Measurements from ENCODE around the gene ACTL9.
A peak's percentile ranks its signal among the peaks of the same experiment; 100 is the strongest.
"Not testable (repeated sequence)": the region's sequence is repeated elsewhere in the genome, so short reads cannot be mapped to it uniquely, and the experiment has no call there.

Gene ACTL9, protein sequence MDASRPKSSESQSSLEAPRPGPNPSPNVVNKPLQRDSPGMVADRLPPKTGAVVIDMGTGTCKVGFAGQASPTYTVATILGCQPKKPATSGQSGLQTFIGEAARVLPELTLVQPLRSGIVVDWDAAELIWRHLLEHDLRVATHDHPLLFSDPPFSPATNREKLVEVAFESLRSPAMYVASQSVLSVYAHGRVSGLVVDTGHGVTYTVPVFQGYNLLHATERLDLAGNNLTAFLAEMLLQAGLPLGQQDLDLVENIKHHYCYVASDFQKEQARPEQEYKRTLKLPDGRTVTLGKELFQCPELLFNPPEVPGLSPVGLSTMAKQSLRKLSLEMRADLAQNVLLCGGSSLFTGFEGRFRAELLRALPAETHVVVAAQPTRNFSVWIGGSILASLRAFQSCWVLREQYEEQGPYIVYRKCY

DNA sequence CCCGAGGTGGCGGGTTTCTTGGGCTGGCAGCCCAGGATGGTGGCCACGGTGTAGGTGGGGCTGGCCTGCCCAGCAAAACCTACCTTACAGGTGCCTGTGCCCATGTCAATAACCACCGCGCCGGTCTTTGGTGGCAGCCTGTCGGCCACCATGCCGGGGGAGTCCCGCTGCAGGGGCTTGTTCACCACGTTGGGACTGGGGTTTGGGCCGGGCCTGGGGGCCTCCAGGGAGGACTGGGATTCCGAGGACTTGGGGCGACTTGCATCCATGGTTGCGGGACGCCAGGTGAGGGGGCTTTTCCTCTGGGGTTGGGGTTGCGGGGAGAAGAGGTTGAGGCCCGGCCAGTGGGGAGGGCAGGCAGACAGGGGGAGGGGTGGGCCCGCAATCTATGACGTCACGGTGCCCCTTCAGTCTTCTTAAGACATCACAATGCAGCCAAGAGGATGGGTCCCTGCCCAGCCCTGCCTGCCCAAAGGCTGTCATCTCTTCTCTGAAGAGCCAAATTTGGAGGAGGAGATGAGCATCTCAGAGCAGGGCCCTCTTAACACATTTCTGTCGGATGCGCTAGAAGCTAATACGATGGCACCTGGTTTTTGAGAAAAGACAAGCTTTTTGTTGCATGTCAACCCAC, at the start of gene ACTL9:
Gene ACTL9, minus strand, starts transcription at position 363 of the 631 bp plus-strand sequence. Its CDS starts 94 bp downstream, at position 269.
- no peak for DNase-seq

DNA sequence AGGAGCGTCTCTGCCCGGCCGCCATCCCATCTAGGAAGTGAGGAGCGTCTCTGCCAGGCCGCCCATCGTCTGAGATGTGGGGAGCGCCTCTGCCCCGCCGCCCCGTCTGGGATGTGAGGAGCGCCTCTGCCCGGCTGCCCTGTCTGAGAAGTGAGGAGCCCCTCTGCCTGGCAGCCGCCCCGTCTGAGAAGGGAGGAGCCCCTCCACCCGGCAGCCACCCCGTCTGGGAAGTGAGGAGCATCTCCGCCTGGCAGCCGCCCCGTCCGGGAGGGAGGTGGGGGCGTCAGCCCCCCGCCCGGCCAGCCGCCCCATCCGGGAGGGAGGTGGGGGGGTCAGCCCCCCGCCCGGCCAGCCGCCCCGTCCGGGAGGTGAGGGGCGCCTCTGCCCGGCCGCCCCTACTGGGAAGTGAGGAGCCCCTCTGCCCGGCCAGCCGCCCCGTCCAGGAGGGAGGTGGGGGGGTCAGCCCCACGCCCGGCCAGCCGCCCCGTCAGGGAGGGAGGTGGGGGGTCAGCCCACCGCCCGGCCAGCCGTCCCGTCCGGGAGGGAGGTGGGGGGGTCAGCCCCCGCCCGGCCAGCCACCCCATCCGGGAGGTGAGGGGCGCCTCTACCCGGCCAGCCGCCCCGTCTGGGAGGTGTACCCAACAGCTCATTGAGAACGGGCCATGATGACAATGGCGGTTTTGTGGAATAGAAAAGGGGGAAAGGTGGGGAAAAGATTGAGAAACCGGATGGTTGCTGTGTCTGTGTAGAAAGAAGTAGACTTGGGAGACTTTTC, 40.9 kb upstream of the ACTL9 start:
- not testable (repeated sequence) for DNase-seq

DNA sequence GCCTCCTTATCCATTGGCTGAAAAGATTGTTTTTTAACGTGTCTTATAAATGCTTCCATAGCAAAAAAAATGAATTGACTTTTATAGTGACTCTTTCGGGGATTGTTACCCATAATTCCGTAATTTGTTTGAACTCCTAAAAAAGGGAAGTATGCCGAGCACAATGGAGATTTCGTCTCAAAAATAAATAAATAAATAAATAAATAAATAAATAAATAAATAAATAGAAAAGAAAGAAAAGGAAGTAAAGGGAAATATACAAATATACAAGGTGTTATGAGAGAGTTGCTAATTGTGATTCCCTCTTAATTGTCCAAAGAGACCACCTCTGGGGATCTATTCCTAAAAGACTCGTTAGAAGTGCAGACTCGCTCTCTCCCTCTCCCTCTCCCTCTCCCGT, 39.8 kb upstream of the ACTL9 start:
- no peak for DNase-seq

DNA sequence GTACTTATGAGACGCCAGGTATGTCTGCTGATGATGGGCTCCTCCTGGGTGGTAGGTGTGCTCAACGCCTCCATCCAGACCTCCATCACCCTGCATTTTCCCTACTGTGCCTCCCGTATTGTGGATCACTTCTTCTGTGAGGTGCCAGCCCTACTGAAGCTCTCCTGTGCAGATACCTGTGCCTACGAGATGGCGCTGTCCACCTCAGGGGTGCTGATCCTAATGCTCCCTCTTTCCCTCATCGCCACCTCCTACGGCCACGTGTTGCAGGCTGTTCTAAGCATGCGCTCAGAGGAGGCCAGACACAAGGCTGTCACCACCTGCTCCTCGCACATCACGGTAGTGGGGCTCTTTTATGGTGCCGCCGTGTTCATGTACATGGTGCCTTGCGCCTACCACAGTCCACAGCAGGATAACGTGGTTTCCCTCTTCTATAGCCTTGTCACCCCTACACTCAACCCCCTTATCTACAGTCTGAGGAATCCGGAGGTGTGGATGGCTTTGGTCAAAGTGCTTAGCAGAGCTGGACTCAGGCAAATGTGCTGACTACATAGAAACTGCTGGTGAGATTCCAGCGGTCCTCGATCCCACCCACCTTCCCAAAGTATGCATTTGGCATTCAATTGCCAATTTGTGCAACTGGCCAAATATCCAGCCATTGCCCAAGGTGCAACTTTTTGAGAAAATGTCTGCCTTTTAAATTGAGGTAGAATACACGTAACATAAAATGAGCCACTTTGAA, 33.0 kb upstream of the ACTL9 start:
- DNase-seq: no peak

DNA sequence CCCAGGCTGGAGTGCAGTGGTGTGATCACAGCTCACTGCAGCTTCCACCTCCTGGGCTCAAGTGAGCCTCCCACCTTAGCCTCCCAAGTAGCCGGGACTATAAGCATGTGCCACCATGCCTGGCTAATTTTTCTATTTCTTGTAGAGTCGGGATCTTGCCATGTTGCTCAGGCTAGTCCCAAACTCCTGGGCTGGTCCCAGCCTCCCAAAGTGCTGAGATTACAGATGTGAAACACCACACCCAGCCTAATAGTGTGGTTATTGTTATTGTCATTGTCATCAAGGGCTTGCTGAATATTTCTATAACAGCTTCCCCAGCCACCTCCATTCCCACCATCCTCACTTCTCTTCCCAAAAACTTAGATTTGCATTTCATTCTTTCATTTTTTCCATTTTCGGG, 25.7 kb upstream of the ACTL9 start:
- DNase-seq: no peak

DNA sequence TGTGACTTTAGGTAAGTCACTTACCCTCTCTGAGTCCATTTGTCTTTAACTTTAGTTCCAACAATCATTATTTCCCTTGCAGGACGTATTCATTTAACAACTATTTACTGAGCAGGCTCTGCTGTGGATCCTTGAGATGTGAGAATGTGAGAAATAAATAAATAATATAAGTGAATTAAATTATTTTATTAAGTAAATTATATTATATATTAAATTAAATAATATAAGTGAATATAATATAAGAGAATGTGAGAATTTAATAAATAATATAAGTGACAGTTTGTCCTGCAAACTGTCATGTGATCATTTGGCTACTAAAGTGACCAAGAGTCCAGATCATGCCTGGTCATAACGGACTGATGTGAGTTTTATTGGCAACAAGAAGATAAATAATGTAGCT, 23.4 kb upstream of the ACTL9 start:
- no peak for DNase-seq

- DNase-seq: no peak
Measured at GRCh38 chr19:8721334-8721733, 22.7 kb upstream of the ACTL9 start, which contains the start of gene OR2Z1. Gene OR2Z1 (plus strand): TSS chr19:8721634. CDS start chr19:8731029, 9,395 bp downstream.

- not testable (repeated sequence) for DNase-seq
Measured at GRCh38 chr19:8710337-8710736, 11.7 kb upstream of the ACTL9 start.

DNA sequence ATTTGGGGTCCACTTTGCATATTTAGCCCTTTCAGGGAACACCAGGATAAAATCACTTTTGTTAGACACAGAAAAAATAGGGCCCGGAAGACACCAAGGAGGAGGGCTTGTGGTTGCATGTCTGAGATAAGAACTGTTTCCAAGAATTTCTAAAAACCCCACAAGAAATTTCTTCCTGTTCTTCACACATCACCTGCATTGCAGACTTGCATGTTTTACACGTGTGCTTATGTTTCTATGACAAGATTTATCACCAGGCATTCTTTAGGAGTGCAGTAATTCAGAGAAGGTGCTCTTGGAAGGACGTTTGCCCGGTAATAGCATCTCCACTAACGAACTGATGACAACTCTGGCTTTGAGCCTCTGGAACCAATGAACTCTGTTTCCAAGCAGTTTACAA, 7.1 kb upstream of the ACTL9 start:
- no peak for DNase-seq

- DNase-seq: not testable (repeated sequence)
Measured at GRCh38 chr19:8705304-8705703, 6.7 kb upstream of the ACTL9 start.

DNA sequence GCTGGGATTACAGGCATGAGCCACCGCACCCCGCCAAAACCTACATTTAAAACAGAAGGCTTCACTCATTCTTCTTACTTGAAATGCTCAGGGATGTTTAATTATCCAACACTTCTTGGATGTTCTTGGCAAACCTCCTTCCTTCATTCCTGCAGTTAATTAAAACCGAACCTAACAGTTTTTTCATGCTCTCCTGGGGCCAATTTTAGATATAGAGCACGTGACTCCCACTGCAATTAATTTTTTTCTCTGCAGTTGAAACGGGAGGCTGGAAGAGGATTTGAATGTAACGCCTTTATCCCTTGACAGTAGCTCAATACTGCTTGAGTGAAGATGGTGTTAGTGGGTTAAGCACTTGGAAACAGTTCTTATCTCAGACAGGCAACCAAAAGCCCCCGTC, 4.6 kb upstream of the ACTL9 start:
- DNase-seq: no peak

DNA sequence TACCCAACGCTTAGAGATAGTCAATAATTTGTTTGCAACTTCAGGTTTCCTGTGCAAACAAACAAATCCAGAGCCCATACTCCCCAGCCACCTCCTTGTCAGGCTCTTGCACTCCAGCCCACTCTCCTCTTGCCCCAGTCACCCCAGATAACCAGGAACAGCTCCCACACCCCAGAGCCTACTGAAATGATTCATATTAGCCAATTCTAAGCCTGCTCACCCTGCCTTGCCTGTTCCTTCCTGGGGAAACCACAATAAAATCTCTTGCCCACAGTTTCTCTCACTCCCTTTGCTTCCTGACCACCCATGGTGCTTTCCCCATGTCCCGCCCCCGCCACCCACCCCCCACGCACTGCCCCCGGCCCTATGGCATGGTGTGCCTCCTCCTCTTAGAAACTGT, 3.8 kb upstream of the ACTL9 start:
- DNase-seq: peak in 1 of 6 experiments; percentile 11

- DNase-seq: no peak
Measured at GRCh38 chr19:8700956-8701355, 2.4 kb upstream of the ACTL9 start.

DNA sequence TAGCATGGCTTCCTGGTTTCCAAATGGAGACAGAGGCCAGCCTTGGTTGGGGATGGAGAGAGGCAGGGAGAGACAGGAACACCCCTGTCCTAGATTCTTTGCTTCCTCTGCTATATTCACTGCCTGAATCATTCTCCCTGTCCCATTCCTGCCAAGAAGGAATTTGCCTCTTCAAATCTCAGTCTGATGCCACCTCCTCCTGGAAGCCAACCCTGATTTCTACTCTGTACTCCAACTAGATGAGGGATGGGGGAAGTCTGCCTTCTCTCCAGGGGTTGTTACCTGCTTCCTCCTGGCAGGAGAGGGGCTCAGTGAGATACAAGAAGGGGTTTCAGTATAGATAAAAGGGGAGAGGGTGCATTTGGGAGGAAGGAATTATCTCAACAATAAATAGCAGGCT, 1.3 kb upstream of the ACTL9 start:
- no peak for DNase-seq

DNA sequence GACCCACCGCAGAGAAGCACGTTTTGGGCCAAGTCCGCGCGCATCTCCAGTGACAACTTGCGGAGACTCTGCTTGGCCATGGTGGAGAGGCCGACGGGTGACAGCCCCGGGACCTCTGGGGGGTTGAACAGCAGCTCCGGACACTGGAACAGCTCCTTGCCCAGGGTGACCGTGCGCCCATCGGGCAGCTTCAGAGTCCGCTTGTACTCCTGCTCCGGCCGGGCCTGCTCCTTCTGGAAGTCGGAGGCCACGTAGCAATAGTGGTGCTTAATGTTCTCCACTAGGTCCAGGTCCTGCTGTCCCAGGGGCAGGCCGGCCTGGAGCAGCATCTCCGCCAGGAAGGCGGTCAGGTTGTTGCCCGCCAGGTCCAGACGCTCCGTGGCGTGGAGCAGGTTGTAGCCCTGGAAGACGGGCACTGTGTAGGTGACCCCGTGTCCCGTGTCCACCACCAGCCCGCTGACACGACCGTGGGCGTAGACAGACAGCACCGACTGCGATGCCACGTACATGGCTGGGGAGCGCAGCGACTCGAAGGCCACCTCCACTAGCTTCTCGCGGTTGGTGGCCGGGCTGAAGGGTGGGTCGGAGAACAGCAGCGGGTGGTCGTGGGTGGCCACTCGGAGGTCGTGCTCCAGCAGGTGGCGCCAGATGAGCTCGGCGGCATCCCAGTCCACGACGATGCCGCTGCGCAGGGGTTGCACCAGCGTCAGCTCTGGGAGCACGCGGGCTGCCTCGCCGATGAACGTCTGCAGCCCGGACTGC, 743 bp downstream of the ACTL9 start:
- no peak for DNase-seq

DNA sequence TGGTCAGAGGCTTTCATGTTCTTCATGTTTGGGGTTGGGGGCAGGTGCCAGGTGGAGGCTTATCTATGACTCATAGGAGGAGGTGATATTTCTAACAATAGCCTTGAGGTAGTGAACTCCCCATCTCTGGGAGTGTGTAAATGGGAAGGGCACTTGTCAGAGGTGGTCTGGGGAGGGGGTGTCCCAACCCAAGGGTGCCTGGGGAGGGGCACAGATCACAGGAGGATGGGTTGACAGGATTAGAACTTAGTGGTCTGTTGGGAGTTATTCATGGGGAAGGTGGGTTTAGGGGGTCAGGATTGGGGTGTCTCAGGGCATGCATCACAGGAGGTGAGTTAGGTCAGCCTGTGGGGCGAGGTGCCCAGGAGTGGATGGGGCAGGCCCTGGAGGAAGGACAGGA, 1.6 kb downstream of the ACTL9 start:
- DNase-seq: no peak

- no peak for DNase-seq
Measured at GRCh38 chr19:8695911-8696310, 2.7 kb downstream of the ACTL9 start.

- DNase-seq: no peak
Measured at GRCh38 chr19:8695501-8695900, 3.1 kb downstream of the ACTL9 start.

DNA sequence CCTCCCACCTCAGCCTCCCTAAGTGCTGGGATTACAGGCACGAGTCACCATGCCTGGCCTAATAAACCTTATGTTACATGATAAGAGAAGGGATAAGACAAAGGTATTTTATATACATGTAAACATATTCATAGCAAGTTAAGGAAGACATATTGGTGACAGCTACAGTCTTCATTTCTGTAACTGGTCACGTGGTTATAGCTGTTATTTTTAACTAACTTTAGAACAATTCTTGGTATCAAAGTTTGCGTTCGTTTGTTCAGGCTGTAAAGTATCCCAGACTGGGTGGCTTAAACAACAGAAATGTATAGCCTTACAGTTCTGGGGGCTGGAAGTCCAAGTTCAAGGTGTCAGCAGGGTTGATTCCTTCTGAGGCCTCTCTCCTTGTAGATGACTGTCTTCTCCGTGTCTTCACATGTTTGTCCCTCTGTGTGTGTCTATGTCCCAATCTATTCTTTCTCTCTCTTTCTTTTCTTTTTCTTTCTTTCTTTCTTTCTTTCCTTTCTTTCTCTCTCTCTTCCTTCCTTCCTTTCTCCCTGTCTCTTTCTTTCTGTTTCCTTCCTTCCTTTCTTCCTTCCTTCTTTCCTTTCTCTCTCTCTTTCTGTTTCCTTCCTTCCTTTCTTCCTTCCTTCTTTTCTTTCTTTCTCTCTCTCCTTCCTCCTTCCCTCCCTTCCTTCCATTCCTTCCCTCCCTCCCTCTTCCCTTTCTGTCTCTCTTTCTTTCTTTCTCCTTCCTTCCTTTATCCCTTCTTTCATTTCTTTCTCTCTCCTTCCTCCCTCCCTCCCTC, 7.6 kb downstream of the ACTL9 start:
- DNase-seq: no peak

DNA sequence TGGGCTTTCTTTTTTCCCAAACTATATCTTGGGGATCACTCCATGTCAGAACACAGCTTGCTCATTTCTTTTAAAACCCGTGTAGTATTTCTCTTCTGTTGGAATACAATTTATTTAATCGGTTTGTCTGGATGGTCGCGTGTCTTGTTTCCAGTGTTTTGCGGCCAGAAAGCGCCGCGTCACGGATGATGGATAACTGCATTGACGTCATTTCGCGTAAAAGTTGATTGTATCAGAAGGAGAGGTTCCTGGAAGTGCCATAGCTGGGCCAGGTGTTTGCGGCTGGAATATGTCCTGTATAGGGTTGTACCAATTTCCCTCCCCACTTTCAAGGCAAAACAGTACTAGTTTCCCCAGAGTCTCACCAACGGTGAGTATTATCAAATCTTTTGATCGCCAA, 9.7 kb downstream of the ACTL9 start:
- no peak for DNase-seq

DNA sequence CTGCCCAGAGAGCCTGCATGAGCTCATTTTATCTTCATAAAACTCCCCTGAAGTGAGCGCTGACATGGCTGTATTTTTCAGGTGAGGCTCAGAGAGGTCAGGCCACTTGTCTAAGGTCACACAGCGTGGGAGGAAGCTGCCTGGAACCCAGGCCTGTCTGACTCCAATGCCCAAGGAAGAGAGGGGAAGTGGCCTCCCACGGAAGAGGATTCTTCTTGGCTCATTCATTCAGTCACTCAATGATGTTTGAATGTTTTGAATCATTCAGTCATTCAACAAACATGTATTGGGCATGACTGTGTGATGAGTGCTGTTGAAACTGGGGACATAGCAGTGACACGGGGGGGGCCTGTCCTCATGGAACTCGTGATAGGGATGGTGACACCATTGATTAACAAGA, 12.0 kb downstream of the ACTL9 start:
- no peak for DNase-seq
